HL-60 (cell line): ENCODE results near the gene DNAJC18.
A peak's percentile ranks its signal among the peaks of the same experiment; 100 is the strongest.

Source experiments
- DNase-seq, 2 experiments: peaks; one replicate each; pipeline ENCODE4 v3.0.0-alpha.2; 2010 to 2020; ENCODE audit warnings: low read depth in 1 of 2, low spot score in 1 of 2
- H3K27ac ChIP-seq: fragments of 250-450 bp; sonication (Bioruptor Pico); replicated peaks from 2 replicates; pipeline ENCODE4 v1.5.1; 2020; ENCODE audit warnings: mild to moderate bottlenecking, moderate library complexity
- H3K27me3 ChIP-seq: fragments of 250-450 bp; sonication (Bioruptor Pico); 2 replicates; pipeline ENCODE4 v1.5.1; 2021; ENCODE audit warnings: mild to moderate bottlenecking, moderate library complexity; ENCODE audit not compliant: insufficient read depth, poor library complexity, severe bottlenecking
- H3K4me3 ChIP-seq: replicated peaks from 2 replicates; pipeline ENCODE4 v1.5.1; 2011; ENCODE audit warnings: mild to moderate bottlenecking, control low read depth, low read length; ENCODE audit not compliant: insufficient read depth
- CTCF ChIP-seq: IDR thresholded peaks from one replicate; pipeline ENCODE4 v1.5.1; 2011; ENCODE audit warnings: low read length, control low read depth, inconsistent platforms; ENCODE audit not compliant: insufficient read depth
- GABPA ChIP-seq: IDR thresholded peaks from 2 replicates; pipeline ENCODE4 v1.6.1; 2012; ENCODE audit warnings: low read depth
- POLR2AphosphoS5 ChIP-seq: IDR thresholded peaks from 2 replicates; pipeline ENCODE4 v1.6.1; 2012; ENCODE audit warnings: low read depth
- REST ChIP-seq: IDR thresholded peaks from 2 replicates; pipeline ENCODE4 v1.6.1; 2012; ENCODE audit warnings: low read depth; ENCODE audit not compliant: insufficient replicate concordance
- SPI1 ChIP-seq: IDR thresholded peaks from 2 replicates; pipeline ENCODE4 v1.6.1; 2012; ENCODE audit warnings: low read depth, mild to moderate bottlenecking, borderline replicate concordance

The DNAJC18 gene

DNA sequence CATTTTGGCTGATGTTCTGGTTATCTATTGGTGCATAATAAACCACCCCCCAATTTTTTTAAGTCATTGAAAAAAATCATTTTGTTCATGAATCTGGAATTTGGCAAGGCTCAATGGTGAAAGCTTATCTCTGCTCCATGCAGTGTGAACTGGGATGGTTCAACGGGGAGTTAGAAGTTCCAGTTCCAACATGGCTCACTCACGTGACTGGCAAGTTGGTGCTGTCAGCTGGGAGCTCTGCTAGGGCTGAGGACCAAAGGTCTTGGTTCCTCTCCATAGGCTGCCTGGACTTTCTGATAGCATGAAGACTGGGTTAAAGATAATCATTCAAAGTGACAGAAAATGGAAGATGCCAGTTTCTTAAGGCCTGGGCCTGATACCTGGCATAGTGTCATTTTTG, 32.4 kb downstream of the DNAJC18 start:
- H3K4me3 ChIP-seq: no peak overlapping the region
- TF ChIP-seq REST (no peak), GABPA (no peak), POLR2AphosphoS5 (no peak), CTCF (no peak), SPI1 (no peak)
- H3K27ac ChIP-seq: no peak overlapping the region
- no peaks in the 10 kb centered on the region for H3K27me3 ChIP-seq
- no peak for DNase-seq

GRCh38 chr5:139404484-139404840, 34.9 kb downstream of the DNAJC18 start:
- TF ChIP-seq CTCF (no peak), GABPA (no peak), SPI1 (no peak), REST (no peak), POLR2AphosphoS5 (no peak)
- no peaks in the 10 kb centered on the region for H3K27me3 ChIP-seq
- H3K27ac ChIP-seq: peak overlapping the region; percentile 64
- no peak overlapping the region for H3K4me3 ChIP-seq
- DNase-seq: no peak

- peak within 1 kb of the TSS; percentile 64 for H3K27ac ChIP-seq
- peak; percentile 77 to 93 for DNase-seq
- peak within 1 kb of the TSS; percentile 50 for H3K4me3 ChIP-seq
- no peaks in the 10 kb centered on the region for H3K27me3 ChIP-seq
- TF ChIP-seq CTCF (no peak), POLR2AphosphoS5 (no peak), SPI1 (no peak), GABPA (no peak), REST (no peak)
Observed at GRCh38 chr5:139403787-139404483, 35.4 kb downstream of the DNAJC18 start, which contains the start of gene SPATA24. Gene SPATA24, minus strand, starts transcription at chr5:139404089. Its CDS starts 29 bp downstream, at chr5:139404060.
